ENCODE measurements around the gene MRPL4.

- TF ChIP-seq, protein P1, sequence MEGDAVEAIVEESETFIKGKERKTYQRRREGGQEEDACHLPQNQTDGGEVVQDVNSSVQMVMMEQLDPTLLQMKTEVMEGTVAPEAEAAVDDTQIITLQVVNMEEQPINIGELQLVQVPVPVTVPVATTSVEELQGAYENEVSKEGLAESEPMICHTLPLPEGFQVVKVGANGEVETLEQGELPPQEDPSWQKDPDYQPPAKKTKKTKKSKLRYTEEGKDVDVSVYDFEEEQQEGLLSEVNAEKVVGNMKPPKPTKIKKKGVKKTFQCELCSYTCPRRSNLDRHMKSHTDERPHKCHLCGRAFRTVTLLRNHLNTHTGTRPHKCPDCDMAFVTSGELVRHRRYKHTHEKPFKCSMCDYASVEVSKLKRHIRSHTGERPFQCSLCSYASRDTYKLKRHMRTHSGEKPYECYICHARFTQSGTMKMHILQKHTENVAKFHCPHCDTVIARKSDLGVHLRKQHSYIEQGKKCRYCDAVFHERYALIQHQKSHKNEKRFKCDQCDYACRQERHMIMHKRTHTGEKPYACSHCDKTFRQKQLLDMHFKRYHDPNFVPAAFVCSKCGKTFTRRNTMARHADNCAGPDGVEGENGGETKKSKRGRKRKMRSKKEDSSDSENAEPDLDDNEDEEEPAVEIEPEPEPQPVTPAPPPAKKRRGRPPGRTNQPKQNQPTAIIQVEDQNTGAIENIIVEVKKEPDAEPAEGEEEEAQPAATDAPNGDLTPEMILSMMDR (IDR thresholded peaks at IDR 0.05): no peak
- TF ChIP-seq POLR2A (IDR thresholded peaks at IDR 0.05): no peak
Observed at GRCh38 chr19:10306327-10306726, 54.3 kb downstream of the MRPL4 start.
